T-helper 2 cell treated with Interferon-gamma antibody and Interleukin-4, amounts not matched to agents 100 ng/mL and 5 ng/mL, for 36 hours (primary cell): ENCODE data around the gene TSPAN9. TPM values are rescaled to one million over a fixed set of nuclear protein-coding genes. Genes with fewer than 3 reads are reported as not detected.

Experiments used
- intact Hi-C: fragments of 100-400 bp; cut with micrococcal nuclease; formaldehyde crosslinking; loops from one replicate; pipeline ENCODE4 v1.15.1; 2023
- total RNA-seq: library from RNA; stranded (reverse); gene quantifications from 2 replicates; pipeline ENCODE4 v1.2.3, GENCODE V29; 2022

The TSPAN9 gene
- total RNA-seq, 1 donor from 2014 or later = not detected

DNA sequence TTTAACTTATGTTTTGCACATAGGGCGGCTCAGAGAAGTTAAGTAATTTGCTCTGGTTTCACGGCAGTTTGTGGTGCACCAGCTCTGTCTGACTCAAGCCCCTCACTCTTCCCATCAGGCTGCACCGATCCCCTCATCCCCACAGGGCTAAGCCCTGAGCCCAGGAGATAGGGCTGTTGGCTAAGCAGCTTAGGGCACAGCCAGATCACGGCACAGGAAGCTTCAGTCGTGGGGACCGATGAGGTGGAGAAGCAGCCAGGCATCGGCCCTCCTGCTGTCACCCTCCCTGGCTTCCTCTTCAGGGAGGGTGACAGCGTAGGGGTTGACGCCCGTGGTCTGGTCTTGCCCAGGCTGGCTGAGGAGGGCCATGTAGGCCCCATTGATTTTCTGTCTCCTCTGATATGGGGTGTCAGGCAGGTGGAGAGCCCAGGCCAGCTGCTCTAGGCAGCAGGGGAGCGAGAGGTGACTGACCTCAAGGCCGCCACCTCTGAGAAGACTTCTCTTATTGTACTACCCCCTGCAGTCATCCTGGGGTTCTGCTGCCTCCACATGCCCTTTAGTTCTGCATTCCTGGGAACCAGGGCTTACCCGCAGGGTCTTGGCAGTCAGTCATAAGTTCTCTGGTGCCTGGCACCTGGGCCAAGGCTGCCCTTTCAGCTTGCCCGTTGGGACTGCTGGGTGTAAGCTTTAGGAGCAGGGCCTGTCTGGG, 166.4 kb downstream of the TSPAN9 start:
- intact Hi-C loops = no loop called here

DNA sequence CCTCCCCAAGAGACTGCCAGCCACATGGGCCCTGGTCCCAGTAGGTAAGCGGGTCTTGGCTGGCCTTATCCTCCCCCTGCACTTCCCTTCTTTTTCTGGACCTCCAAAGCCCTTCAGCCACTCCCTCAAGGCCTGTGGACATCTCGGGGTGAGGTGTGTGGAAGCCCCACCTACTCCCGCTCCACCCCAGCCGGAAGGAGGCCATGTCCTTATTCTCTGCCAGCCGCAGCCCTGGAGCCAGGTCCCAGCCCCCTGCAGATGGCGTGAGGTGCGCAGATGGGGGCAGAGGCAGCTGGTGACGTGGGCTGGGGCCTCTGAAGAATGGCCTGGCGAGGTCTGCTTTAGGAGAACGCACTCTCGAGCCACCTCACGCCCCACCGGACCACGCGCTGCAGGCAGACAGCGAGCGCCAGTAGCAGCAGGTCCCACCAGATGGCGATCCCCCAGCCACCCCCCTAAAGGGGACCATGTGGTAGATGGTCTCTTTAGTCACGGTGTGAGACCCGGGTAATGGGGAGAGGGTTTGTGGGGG, 167.1 kb downstream of the TSPAN9 start:
- intact Hi-C loops = no loop called here

DNA sequence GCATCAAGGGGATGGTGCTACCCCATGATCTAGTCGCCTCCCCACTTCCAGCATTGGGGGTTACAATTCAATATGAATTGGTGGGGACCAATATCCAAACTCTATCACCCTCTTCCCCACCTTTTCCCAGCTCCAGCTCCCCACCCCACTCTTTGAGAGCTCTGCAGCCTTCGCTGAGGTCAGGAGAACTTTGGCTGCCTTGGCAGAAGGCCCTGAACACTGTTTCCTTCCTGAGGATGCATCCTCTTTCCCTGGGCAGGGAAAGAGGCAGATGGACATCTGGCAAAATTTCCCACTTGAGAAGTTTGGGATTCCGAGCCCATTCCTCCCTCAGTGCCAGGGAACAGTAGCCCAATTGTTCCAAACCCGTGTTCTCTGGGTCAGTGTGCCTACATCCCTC, 169.1 kb downstream of the TSPAN9 start:
- intact Hi-C loops = no loop called here

DNA sequence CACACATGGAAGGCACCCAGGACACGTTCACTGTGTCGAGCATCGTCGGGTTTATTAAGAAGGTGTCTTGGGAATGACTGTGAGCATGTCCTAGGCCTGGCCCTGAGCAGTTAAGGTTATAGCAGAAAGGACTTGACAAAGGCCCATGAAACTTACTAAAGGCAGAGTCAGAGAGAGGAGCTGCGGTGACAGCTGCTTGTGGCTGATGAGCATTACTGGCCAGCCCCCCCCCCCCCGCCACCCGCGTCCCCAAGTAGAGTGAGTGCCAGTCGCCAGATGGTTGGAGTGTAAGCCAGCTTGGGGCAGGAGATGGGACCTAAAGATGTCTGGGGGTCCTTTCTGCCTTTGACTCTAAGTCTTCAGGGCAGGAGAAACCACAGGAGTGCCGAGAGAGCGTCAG, 169.9 kb downstream of the TSPAN9 start:
- intact Hi-C loops = no loop called here

DNA sequence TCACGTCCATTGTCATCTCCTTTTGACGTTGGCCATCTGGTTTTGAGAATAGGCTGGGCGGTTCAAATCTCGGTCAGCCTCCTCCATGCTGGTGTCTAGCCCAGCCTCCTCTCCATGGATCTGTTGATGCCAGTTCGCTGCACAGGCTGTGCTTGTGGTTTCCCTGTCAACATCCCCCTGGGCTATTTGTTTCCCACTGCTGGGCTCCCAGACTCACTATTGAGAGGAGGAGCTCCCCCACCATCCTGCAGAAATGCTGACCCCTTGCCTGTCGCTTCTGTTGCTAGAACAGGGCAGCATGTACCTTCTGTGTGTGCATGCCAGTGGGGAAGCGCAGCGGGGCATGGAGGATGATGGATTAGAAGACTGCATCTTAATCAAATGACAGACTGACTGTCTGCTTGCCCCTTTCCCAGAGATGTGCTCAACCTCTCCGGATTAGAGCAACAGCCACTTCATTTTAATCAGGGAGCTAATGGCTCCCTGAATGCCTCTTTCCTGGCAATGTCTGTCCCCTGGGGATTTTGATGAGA, 170.5 kb downstream of the TSPAN9 start:
- intact Hi-C loops = no loop called here

DNA sequence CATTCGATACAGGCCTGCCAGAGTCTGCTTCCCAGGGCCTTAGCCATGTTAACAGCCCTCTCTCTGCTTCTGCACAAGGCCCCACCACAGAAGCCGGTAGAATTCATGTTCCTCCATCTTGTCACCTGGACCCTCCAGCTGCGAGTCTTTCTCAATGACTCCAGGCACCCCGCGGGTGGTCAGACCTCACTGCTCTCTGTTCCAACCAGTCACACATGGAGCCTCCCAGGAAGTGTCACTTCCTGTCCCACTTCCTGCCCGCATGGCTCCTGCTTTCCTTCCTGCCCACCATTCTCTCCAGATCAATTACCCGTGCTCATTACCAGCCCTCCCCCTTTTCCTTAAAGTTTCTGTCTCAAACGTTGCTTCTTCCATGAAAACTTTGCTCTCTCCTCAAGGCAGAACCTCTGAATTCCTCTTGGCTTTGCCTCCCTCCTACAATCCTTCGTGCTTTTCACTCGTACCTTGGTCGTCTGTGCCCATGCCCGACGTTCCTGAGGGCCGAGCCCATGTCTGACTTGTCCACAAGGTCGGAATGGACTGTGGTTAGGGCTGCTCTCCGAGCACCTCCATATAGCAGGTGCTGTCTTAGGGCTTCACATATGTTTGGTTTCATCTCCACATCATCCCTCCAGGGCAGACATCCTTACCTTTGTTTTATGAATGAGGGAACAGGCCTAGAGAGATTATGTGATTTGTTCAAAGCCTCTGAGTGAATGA, 172.1 kb downstream of the TSPAN9 start:
- intact Hi-C loops = no loop called here

DNA sequence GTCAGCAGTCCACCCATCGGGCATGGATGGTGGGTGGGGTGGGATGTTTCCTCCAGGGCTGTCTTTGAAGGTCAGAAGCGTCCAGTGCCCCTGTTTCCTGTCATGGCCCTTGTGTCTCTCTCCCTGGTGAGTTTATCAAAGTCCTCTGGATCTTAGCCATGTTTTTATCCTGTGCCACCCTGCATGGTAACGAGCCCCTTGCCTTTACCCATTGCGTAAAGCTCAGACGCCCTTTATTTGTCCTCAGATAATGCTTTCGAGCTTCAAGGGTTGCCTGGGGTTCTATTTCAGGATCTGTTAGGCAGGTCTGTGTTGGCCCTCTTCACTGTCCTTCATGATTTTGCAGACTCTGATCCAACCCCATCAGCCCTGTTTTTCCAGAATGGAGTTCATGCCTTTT, 172.9 kb downstream of the TSPAN9 start:
- intact Hi-C loops = no loop called here

DNA sequence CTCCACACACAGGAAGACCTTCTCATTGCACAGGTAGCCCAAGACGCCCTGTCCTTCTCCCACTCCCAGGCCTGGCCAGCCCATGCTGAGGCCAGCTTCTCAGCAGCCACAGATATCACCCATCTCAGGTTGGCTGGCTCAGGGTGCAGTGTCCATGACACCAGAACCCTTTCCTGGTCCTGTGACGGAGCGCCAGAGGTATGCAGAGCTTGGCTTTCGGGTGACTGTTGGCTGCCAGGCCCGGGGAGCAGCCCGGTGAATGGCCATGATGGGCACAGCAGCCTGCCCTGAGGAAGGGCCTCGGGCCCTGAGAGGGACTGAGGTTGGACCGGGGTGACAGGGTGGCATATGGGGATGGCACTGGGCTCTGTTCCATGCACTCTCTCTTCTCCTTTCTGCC, 173.4 kb downstream of the TSPAN9 start:
- intact Hi-C loops = no loop called here

DNA sequence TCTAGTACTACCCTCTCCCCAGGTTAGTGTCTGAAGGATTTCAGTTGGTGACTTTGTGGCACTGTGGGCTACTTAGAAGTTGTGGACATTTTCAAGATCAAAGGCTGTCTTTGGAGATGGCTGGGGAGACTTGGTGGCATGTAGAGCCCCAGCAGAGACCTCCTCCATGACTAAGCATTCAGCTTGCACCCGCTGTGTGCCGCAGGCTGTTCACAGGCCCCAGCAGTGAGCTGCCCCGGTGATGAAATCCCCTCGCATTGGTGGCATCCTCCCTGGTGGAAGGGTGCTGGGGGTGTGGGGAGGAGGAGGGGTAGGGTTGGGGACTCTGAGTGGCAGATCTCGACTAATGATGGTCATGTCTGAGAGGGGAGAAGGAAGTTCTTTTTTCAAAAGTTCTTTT, 173.9 kb downstream of the TSPAN9 start:
- intact Hi-C loops = no loop called here

DNA sequence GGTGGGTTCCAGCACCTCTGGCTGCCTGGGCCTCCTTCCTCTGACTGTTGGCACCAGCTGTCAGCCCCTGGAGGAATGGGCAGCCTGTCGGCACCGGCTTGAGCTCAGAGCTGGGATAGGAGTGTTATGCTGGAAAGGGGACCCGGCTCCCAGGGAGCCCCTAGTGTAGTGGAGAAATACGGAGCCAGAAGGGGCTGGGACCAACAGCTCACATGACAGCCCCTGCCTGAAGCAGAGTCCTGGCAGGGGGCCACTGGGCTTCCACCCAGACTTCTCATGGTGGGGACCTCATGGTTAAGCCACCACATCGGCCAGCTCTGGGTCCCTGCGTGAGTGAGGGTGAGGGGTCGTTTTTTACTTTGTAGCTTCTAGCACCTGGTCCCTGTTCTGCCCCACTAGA, 174.5 kb downstream of the TSPAN9 start:
- intact Hi-C loops = no loop called here

DNA sequence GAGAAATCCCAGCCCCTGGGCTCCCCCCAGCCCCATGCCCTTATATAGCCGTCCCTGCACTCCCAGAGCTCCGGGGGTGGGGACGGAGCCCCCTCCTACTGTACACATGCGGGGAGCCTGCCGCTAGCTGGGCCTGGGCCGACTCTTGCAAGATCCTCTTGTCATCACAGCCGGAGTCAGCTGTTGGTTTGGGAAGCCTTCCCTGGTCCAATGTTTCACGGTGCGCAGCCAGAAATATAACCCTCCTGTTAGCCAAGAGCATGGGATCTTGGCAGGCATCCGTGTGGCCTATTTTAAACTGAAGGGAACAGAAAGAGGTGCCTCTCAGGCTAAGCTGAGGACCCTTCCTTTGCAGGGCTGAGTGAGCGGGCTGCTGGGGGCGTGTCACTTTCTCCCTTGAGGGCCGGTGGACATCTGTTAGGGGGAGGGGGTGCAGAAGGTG, 175.3 kb downstream of the TSPAN9 start:
- intact Hi-C loops = no loop called here

DNA sequence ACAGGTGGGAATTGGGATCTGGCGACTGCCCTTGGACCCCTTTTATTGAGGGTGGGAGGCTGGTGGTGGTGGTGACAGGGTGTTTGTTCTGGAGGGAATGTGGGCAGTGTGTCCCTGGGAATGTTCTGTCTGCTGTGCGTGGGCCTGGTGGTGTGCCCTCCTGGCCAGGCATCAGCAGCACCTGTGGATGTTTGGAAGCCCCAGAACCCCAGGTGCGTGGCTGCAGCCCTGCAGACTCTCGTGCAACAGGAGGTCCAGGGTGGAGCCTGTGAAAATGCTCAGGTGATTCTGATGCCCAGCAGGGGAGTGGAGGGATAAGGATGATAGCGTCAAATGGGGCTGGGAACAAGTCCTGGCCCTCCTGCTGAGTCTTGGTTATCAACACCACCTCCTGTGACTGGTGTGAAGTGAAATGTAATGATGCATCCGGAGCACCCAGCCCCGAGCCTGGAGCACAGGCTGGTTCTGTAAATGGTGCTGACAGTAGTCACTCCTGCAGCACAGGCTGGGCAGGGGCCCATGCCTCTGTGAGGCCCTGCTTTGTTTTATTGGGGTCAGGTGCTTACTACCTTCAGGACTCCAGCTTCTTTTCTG, 176.6 kb downstream of the TSPAN9 start:
- intact Hi-C loops = no loop called here

DNA sequence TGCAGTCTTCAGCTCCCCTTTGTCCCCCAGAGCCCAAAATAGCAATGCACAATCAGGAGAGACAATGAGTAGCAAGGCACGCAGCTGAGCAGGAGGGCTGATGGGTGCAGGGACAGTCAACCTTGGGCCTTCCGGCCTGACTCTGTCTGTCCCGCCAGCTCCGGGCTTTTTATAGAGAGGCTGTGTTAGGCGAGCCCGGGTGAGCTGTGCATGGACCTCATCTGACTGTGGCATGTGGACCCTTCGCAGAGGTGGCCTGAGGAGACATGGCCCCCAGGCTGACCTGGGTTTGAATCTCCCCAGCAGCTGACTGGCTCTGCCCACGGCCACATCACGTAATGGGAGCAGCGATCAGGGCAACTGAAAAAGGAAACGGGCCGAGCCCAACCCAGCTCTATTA, 177.9 kb downstream of the TSPAN9 start:
- intact Hi-C loops = no loop called here

DNA sequence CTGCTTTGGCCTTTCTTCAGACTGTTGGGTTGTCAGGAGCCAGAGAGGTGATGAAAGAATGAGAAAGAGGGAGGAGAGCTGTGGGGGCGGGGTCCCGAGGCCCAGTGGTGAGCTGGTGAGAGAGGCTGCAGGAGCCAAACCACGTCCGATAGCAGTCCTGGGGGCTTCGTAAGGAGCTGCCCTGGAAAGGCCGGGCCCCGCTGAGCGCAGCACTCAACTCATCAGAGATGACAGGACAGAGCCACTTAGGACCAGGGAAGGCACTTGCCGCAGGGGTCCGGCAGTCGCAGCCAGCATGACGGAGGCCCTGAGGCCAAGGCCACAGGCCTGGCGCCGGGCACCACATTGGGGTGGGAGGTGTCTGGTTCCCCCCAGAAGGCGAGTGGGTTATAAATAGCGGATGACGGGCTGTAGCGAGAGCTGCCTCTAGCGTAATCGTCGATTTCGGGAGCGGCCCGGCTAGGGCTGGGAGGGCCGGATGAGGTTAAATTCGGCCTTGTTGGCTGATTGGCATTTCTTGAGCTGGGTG, 179.0 kb downstream of the TSPAN9 start:
- intact Hi-C loops = no loop called here

DNA sequence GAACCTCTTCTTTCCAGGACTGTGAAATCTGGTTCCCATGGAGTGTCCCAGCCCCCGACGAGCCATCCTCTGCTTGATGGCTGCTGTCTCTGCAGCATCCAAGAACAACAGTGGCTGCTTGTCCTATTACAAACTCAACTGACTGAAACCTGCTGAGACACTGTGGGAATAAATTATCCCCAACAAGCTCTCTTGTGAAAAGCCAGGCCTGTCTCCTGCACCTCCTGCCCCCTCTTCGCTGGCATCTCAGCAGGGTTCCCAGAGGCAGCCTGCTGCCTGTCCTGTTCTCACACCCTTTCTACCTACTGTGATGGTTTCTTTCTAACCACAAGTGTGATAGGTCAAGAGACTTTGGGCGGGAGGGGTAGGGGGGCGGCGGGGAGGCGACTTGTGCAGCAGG, 180.2 kb downstream of the TSPAN9 start:
- intact Hi-C loops = no loop called here

DNA sequence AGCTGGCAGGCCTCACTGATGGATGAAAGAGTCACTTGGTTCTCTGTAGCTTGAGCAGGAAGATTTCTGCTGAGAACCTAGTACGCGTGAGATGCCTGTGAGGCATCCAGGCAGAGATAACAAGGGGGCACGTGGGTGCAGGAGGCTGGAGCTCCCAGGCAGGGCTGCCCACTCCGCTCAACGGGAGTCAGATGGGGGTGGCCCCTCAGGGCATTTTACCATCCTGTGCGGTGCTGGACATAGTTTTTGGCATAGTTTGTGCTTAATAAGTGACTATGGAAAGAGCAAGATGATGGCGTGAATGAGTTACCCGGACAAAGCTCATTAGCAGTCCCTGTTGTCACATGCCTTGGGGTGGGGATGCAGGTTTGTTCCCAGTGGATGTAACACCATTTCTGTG, 182.8 kb downstream of the TSPAN9 start:
- intact Hi-C loops = no loop called here

DNA sequence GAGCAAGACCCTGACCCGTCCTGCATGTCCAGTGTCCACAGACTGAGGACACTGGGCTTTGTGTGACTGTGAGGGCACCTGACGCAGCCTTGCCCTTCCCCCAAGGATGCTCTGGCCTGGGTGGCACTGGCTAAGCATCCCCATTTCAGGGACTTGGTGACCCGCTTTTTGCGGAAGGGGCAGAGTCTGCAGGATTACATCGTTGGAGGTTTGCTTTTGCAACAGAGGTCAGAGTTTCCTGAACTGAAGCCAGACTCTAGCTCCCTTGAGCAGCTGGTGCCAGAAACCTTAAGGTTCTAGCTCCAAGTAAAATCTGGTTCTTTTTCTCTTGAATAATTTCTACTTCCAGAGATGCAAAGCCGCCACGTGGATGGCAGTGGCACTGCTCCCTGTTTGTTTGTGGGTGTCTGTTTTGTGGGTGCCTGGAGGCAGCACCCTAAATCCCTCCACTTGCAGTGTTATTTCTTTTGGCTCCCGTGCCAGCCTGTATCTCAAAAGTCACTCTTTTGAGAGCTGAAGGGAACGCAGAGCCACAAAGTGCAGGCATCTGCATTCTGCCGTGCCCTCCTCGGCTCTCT, 184.7 kb downstream of the TSPAN9 start:
- intact Hi-C loops = no loop called here

DNA sequence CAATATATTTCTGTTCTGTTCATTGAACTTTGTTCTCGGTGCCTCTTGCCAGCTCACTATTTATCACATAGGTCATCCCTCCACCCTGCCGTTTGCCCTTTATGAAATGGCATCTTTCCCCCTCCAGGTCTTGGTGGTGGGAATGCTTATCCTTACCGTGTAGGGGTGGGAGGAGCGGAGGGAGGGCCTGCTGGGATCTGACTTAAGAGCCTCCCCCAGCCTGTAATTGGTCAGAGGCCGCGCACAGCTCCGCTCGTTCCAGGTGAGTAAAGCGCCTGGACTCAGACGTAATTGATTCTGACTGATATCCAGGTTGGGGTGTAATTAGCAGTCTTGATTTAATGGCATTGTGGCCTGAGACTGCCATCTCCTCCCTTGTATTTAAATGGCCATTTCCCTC, 185.3 kb downstream of the TSPAN9 start:
- intact Hi-C loops = no loop called here

DNA sequence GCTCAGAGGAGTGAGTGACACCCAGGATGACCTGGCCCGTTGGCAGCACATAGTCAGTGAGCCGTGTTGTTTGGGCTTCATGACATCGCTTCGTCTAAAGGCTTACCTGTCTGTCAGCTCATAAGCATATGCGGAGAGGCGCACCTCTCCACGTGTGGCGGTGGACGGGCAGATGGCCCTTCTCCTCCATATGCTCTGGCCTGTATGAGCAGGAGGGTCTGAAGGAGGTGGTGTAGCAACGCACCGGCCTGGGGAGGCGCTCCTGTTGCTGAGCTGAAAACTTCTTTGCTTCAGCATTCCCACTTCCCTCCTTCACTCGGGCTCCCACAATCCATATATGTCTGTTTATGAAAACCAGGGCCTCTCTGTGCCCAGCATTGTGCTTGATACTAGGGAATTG, 186.1 kb downstream of the TSPAN9 start:
- intact Hi-C loops = no loop called here

DNA sequence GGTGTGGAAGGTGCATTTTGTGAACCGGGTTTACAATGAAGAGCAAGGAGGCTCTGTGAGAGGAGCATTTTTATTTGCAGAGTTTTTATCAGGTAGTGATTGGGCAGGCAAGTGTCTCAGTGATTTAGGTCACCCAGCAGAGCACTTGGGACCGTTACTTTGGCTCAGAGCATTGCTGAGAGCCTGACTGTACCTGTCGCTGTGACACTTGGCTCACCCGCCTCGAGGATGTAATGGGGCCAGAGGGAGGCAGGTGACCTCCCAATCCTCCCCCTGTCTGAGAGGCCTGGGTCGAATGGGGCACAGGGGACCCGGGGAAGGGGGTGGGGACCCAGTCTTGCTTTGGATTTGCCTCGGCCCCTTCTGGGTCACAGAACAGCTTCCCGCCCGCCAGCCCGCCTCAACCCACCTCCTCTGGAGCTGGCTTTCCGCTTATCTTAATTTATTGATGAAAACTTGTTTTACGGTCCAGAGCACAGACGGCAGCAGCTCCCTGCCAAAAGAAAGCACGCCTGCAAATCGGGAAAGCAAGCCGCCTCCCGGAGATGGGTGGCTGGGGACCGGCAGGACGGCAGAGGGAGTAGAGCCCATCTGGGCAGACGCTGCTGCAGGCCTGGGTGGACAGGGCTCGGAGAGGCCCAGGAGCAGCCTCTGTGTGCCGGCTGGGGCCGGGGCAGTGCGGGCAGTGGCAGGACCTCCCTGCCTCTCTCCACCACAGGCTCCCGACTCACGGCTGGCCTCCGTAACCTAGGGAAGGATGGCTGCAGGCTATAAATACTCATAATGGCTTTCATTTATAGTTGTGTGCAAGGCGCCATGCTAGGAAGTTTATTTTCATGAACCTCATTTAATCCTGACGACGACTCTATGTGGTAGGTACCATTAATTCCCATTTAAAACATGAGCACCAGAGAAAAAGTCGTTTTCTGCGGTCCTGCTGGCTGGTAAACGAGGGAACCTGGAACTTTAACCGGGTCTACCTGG, 187.1 kb downstream of the TSPAN9 start:
- intact Hi-C loops = no loop called here
